PC-3 (cell line): ENCODE measurements around the gene IL1R1. TPM values are rescaled to one million over a fixed set of nuclear protein-coding genes. Genes with fewer than 3 reads are reported as not detected.
A peak's percentile ranks its signal among the peaks of the same experiment; 100 is the strongest.

Experiments used
- ATAC-seq: fragments of 200-7000 bp; cut with Tn5 transposase; 2 replicates; pipeline ENCODE4 v1.9.1; 2020; ENCODE audit warnings: mild to moderate bottlenecking, moderate library complexity
- BruUV-seq: library from RNA; stranded (reverse); fragments of 400-500 nt; replicated peaks from 2 replicates; lab custom pipeline; 2021; lab: Mats Ljungman, UMichigan
- CTCF ChIA-PET: fragments of 300-600 bp; sonication (Branson Sonifier 250); formaldehyde crosslinking; loops from one replicate; lab custom pipeline; 2022; ENCODE audit warnings: antibody characterized with exemption; lab: Charles Lee
- POLR2A ChIA-PET: fragments of 300-600 bp; sonication (Branson Sonifier 250); formaldehyde crosslinking; loops from one replicate; lab custom pipeline; 2022; ENCODE audit warnings: antibody characterized with exemption; ENCODE audit not compliant: unreplicated experiment; lab: Charles Lee
- DNase-seq: peaks from one replicate; pipeline ENCODE4 v3.0.0-alpha.2; 2015
- H2AFZ ChIP-seq: fragments of 300-600 bp; sonication (generic); 2 replicates; pipeline ENCODE4 v1.6.0; 2016; ENCODE audit warnings: antibody characterized with exemption, low read length
- H3F3A ChIP-seq: fragments of 300-600 bp; sonication (generic); one replicate; pipeline ENCODE4 v1.6.0; 2017; ENCODE audit warnings: antibody characterized with exemption, low read length, control low read depth, mild to moderate bottlenecking; ENCODE audit not compliant: unreplicated experiment
- H3K27ac ChIP-seq: fragments of 300-600 bp; sonication (generic); 2 replicates; pipeline ENCODE4 v1.5.1; 2016; ENCODE audit warnings: mild to moderate bottlenecking, low read length
- H3K27me3 ChIP-seq: fragments of 300-600 bp; sonication (generic); 2 replicates; pipeline ENCODE4 v1.6.1; 2016; ENCODE audit warnings: low read length, mixed read lengths
- H3K36me3 ChIP-seq: fragments of 300-600 bp; sonication (generic); 2 replicates; pipeline ENCODE4 v1.6.1; 2016; ENCODE audit warnings: low read depth, mixed run types, low read length, mixed read lengths
- H3K4me1 ChIP-seq: fragments of 300-600 bp; sonication (generic); 2 replicates; pipeline ENCODE4 v1.5.1; 2016; ENCODE audit warnings: low read length; ENCODE audit not compliant: insufficient read depth
- H3K4me2 ChIP-seq: fragments of 300-600 bp; sonication (generic); 2 replicates; pipeline ENCODE4 v1.6.0; 2016; ENCODE audit warnings: low read length
- H3K4me3 ChIP-seq: fragments of 300-600 bp; sonication (generic); 2 replicates; pipeline ENCODE4 v1.5.1; 2016; ENCODE audit warnings: mild to moderate bottlenecking, low read length, mixed read lengths
- H3K79me2 ChIP-seq: fragments of 300-600 bp; sonication (generic); 2 replicates; pipeline ENCODE4 v1.6.1; 2017; ENCODE audit warnings: low read length, mixed read lengths
- H3K9ac ChIP-seq: fragments of 300-600 bp; sonication (generic); 2 replicates; pipeline ENCODE4 v1.6.0; 2016; ENCODE audit warnings: mild to moderate bottlenecking, low read length
- H3K9me2 ChIP-seq: fragments of 300-600 bp; sonication (generic); replicated peaks from 2 replicates; pipeline ENCODE4 v1.6.1; 2016; ENCODE audit warnings: mixed run types, low read length, mixed read lengths
- H3K9me3 ChIP-seq: fragments of 300-600 bp; sonication (generic); 2 replicates; pipeline ENCODE4 v1.6.1; 2016; ENCODE audit warnings: low read length, mixed read lengths
- H4K20me1 ChIP-seq: fragments of 300-600 bp; sonication (generic); 2 replicates; pipeline ENCODE4 v1.6.1; 2016; ENCODE audit warnings: low read length, mixed read lengths
- EZH2 ChIP-seq: fragments of 300-600 bp; sonication (generic); IDR thresholded peaks from one replicate; pipeline ENCODE4 v1.6.1; 2017; ENCODE audit warnings: antibody characterized with exemption, mild to moderate bottlenecking, low read length; ENCODE audit not compliant: unreplicated experiment
- EZH2phosphoT487 ChIP-seq: fragments of 300-600 bp; sonication (generic); IDR thresholded peaks from 2 replicates; pipeline ENCODE4 v1.6.1; 2018; ENCODE audit warnings: mild to moderate bottlenecking, antibody characterized with exemption, low read length, borderline replicate concordance
- intact Hi-C: fragments of 100-400 bp; cut with micrococcal nuclease; formaldehyde crosslinking; loops from 2 replicates; pipeline ENCODE4 v1.9.0; 2023
- total RNA-seq: library from RNA; depleted of rRNA; stranded (reverse); fragments of >200 nt; gene quantifications from 2 replicates; pipeline ENCODE4 v1.2.3, GENCODE V29; 2014
- TF ChIP-seq, protein P1 (sequence below): fragments of 300-600 bp; sonication (generic); conservative IDR thresholded peaks from 2 replicates; pipeline ENCODE4 v1.5.1; 2017; ENCODE audit warnings: antibody characterized with exemption, low read depth, mild to moderate bottlenecking, low read length

The IL1R1 gene
- total RNA-seq, 1 experiment from 2014 or later, result 0.69 TPM

DNA sequence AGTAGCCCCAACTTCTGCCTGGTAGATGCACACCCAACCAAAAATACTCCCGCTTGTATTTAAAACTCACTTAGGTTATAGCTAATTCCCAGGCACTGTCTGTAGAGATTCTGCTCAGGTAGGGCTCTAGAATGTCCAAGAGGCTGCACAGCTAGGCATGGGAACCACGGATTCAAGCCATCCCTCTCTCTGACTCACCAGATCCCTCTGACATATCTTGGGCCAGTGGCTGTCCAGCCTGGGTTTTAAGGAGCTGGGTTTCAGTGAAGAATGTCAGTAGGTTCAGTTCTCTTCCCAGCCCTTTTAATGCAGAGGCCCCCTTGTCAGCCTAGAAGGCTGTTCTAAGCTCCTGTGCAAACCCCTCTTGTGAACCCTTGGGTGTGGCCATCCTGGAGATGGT is 15.9 kb upstream of the IL1R1 start:
- intact Hi-C loops, result no loop called here
- CTCF ChIA-PET, result no interaction called here
- H3K9ac ChIP-seq, result no peak overlapping the region

DNA sequence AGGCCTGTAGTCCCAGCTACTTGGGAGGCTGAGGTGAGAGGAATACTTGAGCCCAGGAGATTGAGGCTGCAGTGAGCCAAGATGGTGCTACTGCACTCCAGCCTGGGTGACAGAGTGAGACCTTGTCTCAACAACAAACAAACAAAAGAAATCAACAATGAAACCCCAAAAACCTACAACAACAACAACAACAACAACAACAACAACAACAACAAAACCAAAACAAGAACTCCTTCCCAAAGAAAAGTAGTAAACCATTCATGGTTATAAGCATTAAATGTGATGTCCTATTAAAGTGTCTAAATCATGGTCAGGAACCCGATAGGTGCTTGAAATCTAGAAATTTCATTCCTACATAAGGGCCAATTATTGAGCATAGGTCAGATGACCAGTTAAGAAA is 13.5 kb upstream of the IL1R1 start:
- peaks cover 18% of the 10 kb centered on the region for H3K4me1 ChIP-seq
- no TSS peak for BruUV-seq
- H3K79me2 ChIP-seq, result no peaks in the 10 kb centered on the region
- no peak overlapping the region for H3K9ac ChIP-seq
- CTCF ChIA-PET, result no interaction called here
- no peaks in the 10 kb centered on the region for H3K36me3 ChIP-seq
- no peaks in the 10 kb centered on the region for H3K27me3 ChIP-seq
- POLR2A ChIA-PET, result no interaction called here
- DNase-seq (no peak), ATAC-seq (no peak)
- H3K4me2 ChIP-seq, result no peak overlapping the region
- H3K9me3 ChIP-seq, result no peaks in the 10 kb centered on the region
- H3K4me3 ChIP-seq, result no peak overlapping the region
- intact Hi-C loops, result no loop called here
- H4K20me1 ChIP-seq, result no peaks in the 10 kb centered on the region
- 0 out of 2 replicates have a peak, but pooled peaks cover 3% of the 10 kb centered on the region for H3K9me2 ChIP-seq
- H3F3A ChIP-seq, result no peaks in the 10 kb centered on the region
- no peak overlapping the region for H3K27ac ChIP-seq
- TF ChIP-seq, protein P1, sequence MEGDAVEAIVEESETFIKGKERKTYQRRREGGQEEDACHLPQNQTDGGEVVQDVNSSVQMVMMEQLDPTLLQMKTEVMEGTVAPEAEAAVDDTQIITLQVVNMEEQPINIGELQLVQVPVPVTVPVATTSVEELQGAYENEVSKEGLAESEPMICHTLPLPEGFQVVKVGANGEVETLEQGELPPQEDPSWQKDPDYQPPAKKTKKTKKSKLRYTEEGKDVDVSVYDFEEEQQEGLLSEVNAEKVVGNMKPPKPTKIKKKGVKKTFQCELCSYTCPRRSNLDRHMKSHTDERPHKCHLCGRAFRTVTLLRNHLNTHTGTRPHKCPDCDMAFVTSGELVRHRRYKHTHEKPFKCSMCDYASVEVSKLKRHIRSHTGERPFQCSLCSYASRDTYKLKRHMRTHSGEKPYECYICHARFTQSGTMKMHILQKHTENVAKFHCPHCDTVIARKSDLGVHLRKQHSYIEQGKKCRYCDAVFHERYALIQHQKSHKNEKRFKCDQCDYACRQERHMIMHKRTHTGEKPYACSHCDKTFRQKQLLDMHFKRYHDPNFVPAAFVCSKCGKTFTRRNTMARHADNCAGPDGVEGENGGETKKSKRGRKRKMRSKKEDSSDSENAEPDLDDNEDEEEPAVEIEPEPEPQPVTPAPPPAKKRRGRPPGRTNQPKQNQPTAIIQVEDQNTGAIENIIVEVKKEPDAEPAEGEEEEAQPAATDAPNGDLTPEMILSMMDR, result no peak
- no peak for TF ChIP-seq EZH2phosphoT487
- no peak for TF ChIP-seq EZH2
- no peak overlapping the region for H2AFZ ChIP-seq

More for the DNA sequence above, 15.9 kb upstream of the IL1R1 start:
- Histone ChIP-seq H3F3A (no peaks in the 10 kb centered on the region), H3K4me3 (no peak overlapping the region), H4K20me1 (no peaks in the 10 kb centered on the region), H3K27me3 (no peaks in the 10 kb centered on the region), H2AFZ (no peak overlapping the region), H3K9me3 (no peaks in the 10 kb centered on the region), H3K27ac (peak overlapping the region; percentile 66; the same call in 1 of the 2 replicates), H3K4me1 (peaks cover 24% of the 10 kb centered on the region), H3K36me3 (no peaks in the 10 kb centered on the region), H3K4me2 (no peak overlapping the region), H3K79me2 (no peaks in the 10 kb centered on the region), H3K9me2 (0 out of 2 replicates have a peak, but pooled peaks cover 3% of the 10 kb centered on the region)
- ATAC-seq, result no peak
- no TSS peak for BruUV-seq
- DNase-seq, result no peak
- no peak for TF ChIP-seq EZH2
- TF ChIP-seq, protein P1, result no peak
- POLR2A ChIA-PET, result no interaction called here

DNA sequence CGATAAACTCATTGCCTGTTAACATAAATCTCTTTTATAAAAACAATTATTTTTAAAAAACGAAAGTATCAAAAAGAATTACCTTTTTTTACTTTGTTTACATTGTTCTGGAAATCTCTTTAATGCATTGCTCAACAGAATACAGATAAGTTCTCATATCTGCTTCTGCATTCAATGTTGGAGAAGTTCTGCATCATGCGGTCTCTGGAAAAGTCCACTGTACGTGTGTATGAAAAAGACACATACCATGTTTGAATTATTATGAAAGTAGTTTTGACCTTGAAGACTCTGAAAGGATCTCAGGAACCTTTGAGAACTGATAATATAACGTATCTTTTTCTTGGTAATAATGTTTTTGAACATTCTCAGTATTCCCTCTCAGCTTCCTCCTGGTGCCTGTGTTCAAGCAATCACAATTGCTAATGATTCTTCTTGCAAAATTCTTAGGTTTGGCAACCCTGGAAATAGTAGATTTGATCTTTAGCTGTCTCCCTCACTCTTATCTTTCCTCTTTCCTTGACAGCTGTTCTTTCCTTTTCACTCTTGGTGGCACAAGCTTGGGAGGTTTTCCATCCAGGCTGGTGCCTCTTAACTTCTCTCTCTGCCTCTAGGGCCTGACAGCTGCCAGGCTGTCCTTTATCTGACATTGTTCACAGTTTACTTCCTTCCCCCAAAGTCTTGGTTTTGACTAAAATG is 12.4 kb upstream of the IL1R1 start:
- no peak overlapping the region for H3K4me3 ChIP-seq
- no peak for DNase-seq
- no peak overlapping the region for H3K4me2 ChIP-seq
- 0 out of 2 replicates have a peak, but pooled peaks cover 3% of the 10 kb centered on the region for H3K9me2 ChIP-seq
- H3K79me2 ChIP-seq, result no peaks in the 10 kb centered on the region
- H2AFZ ChIP-seq, result no peak overlapping the region
- no peaks in the 10 kb centered on the region for H3K9me3 ChIP-seq
- CTCF ChIA-PET, result no interaction called here
- TF ChIP-seq, protein P1, result no peak
- TF ChIP-seq EZH2 (no peak), EZH2phosphoT487 (no peak)
- no peaks in the 10 kb centered on the region for H3F3A ChIP-seq
- no peaks in the 10 kb centered on the region for H3K27me3 ChIP-seq
- POLR2A ChIA-PET, result no interaction called here
- no peaks in the 10 kb centered on the region for H4K20me1 ChIP-seq
- ATAC-seq, result no peak
- no peak overlapping the region for H3K27ac ChIP-seq
- no peaks in the 10 kb centered on the region for H3K36me3 ChIP-seq
- intact Hi-C loops, result no loop called here
- peaks cover 18% of the 10 kb centered on the region for H3K4me1 ChIP-seq
- H3K9ac ChIP-seq, result no peak overlapping the region
- BruUV-seq, result no TSS peak
